Measurements from ENCODE around the gene CD99.
A peak's percentile ranks its signal among the peaks of the same experiment; 100 is the strongest.

Gene CD99

DNA sequence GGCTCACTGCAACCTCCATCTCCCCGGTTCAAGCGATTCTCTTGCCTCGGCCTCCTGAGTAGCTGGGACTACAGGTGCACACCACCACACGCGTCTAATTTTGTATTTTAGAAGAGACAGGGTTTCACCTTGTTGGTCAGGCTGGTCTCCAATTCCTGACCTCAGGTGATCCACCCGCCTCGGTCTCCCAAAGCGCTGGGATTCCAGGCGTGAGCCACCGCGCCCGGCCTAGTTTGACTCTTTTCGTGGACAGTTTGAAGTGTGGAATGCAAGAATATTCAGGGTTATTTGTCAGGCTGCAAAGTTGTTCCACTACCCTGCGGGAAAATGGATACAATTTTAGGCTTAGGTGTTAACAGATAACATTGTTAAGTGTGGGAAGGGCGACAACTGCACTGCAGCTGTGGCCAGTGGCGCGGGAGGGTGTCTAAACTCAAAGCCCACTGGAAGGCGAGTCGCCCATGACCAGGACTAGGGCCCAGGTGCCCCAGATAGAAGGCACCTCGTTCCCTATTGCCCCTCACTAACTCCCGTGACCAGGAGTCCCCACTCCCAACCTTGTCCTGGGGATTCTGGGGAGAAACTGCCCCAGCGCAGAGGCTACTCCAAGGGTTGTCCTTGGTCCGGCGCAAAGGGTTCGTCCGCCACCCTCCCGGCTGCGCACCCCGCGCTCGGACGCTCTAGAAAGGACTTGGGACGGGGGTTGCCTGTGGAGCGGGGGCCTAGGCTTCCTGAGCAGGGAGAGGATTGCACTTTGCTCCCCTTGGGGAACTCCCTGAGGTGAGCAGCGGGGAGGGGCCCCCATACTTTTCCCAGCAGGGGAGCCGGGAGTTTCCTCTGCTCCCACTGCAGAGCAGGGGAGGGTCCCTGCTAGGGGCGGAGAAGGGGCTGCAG, 1.1 kb upstream of the CD99 start:
- H3K4me3 ChIP-seq (ENCODE audit: control insufficient read depth, low read depth, low read length): no peak overlapping the region
- TF ChIP-seq, protein P1, sequence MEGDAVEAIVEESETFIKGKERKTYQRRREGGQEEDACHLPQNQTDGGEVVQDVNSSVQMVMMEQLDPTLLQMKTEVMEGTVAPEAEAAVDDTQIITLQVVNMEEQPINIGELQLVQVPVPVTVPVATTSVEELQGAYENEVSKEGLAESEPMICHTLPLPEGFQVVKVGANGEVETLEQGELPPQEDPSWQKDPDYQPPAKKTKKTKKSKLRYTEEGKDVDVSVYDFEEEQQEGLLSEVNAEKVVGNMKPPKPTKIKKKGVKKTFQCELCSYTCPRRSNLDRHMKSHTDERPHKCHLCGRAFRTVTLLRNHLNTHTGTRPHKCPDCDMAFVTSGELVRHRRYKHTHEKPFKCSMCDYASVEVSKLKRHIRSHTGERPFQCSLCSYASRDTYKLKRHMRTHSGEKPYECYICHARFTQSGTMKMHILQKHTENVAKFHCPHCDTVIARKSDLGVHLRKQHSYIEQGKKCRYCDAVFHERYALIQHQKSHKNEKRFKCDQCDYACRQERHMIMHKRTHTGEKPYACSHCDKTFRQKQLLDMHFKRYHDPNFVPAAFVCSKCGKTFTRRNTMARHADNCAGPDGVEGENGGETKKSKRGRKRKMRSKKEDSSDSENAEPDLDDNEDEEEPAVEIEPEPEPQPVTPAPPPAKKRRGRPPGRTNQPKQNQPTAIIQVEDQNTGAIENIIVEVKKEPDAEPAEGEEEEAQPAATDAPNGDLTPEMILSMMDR (IDR thresholded peaks at IDR 0.05; ENCODE audit: control insufficient read depth, insufficient read depth, low read depth, low read length, missing control alignments): no peak
- no peak for DNase-seq (ENCODE audit: low read depth)

DNA sequence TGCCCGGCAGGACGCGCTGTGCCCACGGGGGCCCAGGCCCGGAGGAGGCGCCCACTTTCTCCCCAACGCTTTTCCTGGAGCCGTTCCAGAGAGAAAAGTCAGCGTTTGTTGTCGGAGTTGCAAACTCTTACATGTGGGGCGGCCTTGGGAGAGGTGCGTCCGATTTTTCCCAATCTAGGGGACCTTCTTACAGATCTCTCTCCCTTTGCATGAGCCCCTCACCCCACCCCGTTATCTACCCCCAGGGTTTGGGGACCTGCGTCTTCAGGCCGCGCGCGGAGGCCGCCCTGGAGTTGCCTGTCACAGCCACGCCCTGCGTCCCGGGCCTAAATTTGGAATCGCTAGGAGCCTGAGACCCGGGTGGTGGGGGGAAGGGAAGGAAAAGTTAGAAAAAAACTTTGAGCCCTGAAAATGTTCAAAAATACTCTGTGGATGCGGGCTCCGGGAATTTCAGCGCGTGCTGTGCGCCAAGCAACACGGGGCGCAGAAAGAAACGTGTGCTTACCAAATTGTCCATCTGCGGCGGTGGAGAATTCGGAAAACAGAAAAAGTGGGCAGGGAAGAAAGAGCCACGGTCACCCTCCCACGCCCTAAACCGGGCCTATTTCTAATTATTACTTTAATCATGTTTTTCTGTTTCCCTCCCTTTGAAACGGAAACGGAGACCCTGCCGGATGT, 587 bp downstream of the CD99 start:
- peak overlapping the region; percentile 94 for H3K4me3 ChIP-seq (ENCODE audit: control insufficient read depth, low read depth, low read length)
- DNase-seq (ENCODE audit: low read depth): no peak
- TF ChIP-seq, protein P1 (IDR thresholded peaks at IDR 0.05; ENCODE audit: control insufficient read depth, insufficient read depth, low read depth, low read length, missing control alignments): no peak

DNA sequence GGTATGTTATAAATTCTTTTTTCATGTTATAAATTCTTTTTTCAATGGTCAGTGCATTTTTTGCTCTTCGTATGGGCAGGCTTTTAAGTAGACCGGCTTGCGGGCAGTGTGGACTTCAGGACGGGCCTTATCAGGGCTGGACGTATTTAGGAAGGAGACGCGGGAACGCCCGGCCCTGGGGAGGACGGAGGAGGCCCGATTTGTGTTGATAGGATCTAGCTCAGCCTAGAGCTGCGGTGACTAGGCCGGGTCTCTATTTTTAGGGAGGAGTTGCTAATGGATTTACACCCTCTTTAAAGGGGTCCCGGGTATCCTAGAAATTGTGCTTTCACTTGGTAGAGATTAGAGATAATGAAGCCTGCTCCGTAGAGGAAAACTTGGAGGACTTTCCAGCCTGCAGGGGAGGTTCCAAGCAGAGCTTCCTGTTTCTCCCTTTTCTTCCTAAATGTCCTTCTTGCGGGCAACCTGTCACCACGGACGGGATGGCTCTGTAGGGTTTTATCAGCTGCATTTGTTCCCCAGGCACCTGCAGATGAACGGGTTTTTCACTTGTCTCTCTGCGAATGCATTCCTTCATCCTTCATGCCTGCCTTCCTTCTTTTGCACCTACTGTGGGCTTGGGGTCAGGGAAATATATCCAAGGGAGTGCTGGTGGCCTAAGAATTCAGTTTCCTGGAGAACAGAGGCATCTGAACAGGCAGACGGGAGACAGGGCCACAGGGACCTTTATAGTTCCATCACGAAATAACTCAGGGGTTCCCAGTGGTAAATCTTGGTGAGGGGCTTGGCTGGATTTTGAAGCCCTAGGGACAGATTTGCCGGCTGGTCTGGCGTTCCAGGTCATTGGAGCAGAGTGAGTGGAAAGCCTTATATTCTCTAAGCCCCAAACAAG, 1.4 kb downstream of the CD99 start:
- TF ChIP-seq, protein P1 (IDR thresholded peaks at IDR 0.05; ENCODE audit: control insufficient read depth, insufficient read depth, low read depth, low read length, missing control alignments): no peak
- DNase-seq (ENCODE audit: low read depth): no peak
- H3K4me3 ChIP-seq (ENCODE audit: control insufficient read depth, low read depth, low read length): peak overlapping the region; percentile 94

DNA sequence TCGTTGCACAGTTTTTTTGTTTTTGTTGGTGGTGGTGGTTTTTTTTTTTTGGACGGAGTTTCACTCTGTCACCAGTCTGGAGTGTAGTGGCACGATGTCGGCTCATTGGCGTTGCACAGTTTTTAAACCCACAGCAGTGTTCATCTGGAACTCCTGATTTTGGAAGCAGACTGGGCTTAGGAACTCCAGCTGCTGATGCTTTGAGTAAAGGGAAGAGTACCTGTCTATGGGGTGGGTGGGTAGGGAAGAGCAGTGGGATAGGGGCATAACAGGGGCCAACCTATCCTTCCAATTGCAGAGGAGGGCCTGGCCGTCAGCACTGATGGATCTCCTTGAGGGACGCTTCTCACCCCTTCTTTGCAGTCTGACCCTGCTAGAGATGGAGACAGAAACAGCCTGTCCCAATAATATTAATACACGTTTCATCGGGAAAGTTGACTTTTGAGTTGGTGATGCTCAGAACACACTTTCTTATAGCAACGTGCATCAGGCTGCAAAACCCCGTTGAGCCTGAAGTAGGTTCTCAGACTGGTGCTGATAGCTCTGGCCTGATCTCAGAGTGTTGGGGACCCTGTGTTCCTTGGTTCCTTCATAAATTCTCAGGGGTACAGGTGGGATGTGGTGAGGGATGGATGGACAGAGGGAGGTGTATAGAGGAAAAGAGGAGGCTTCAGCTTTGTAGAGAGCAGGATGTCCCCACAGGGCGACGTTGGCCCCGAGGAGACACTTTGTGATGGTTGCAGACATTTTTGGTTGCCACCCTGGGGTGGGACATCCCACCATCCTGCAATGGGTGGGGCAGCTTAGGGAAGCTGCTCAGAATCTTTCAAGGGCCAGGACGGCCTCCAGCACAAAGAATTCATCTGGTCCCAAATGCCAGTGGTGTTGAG, 2.3 kb downstream of the CD99 start:
- H3K4me3 ChIP-seq (ENCODE audit: control insufficient read depth, low read depth, low read length): peak overlapping the region; percentile 94
- DNase-seq (ENCODE audit: low read depth): no peak
- TF ChIP-seq, protein P1 (IDR thresholded peaks at IDR 0.05; ENCODE audit: control insufficient read depth, insufficient read depth, low read depth, low read length, missing control alignments): no peak

DNA sequence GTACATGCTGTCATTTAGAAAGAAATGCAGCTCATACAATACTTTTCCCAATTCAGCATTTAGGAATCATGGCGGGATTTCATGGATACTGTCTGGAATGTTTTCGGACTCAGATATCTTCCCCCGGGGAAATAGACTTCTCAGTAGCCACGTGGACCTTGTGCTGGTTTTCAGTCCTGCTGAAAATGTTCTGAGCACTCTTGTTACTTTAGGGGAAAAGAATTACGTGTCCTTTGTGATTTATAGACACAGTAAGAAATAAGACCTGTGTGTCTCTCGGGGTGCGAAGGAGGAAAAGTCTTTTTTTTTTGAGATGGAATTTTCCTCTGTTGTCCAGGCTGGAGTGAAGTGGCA, 3.8 kb downstream of the CD99 start:
- TF ChIP-seq, protein P1 (IDR thresholded peaks at IDR 0.05; ENCODE audit: control insufficient read depth, insufficient read depth, low read depth, low read length, missing control alignments): no peak
- H3K4me3 ChIP-seq (ENCODE audit: control insufficient read depth, low read depth, low read length): no peak overlapping the region
- no peak for DNase-seq (ENCODE audit: low read depth)
